ENCODE measurements around the gene SERF2. TPM values are rescaled to one million over a fixed set of nuclear protein-coding genes. Genes with fewer than 3 reads are reported as not detected.

Gene SERF2
- total RNA-seq, 2 experiments from 2014 or later = 907 to 928 TPM

Other genes starting within 250 kb of the SERF2 start
- gene PPIP5K1, start 202.1 kb upstream of the SERF2 start, total RNA-seq = 10 to 100 TPM; 28.2 to 33.0 TPM
- gene CKMT1B, start 198.3 kb upstream of the SERF2 start, total RNA-seq = not detected
- gene STRC, start 173.5 kb upstream of the SERF2 start, total RNA-seq = under 1 TPM; 0.45 to 0.75 TPM
- 1 to 10 TPM; 3.0 to 4.7 TPM for gene CATSPER2, start 143.5 kb upstream of the SERF2 start, total RNA-seq
- gene CKMT1A, start 98.5 kb upstream of the SERF2 start, total RNA-seq = not detected
- gene PDIA3, start 45.9 kb upstream of the SERF2 start, total RNA-seq = 100 to 1,000 TPM; 290 TPM
- gene ELL3, start 15.4 kb upstream of the SERF2 start, total RNA-seq = under 1 TPM; 0.25 to 0.33 TPM
- gene SERINC4, start 7.9 kb downstream of the SERF2 start, total RNA-seq = under 1 TPM; 0.15 to 0.18 TPM
- gene HYPK, start 8.3 kb downstream of the SERF2 start, total RNA-seq = 10 to 100 TPM; 14.3 to 14.4 TPM
- 10 to 100 TPM; 34.4 to 37.3 TPM for gene MFAP1, start 32.4 kb downstream of the SERF2 start, total RNA-seq
- gene WDR76, start 34.7 kb downstream of the SERF2 start, total RNA-seq = 10 to 100 TPM; 72.2 to 74.7 TPM

Data from activated CD4-positive, alpha-beta memory T cell treated with anti-CD3 and anti-CD28 coated beads, Interleukin-2, amount 10 ng/mL, durations not matched to agents 7 days and 5 days (primary cell).